Neural cell (in vitro differentiated cells): ENCODE data around the gene DDN. TPM values are rescaled to one million over a fixed set of nuclear protein-coding genes. Genes with fewer than 3 reads are reported as not detected.

Experiments used
- H2AFZ ChIP-seq: fragments of 200-600, 300-800 bp; sonication (generic), shearing (Covaris generic); 2 replicates; pipeline ENCODE4 v1.6.0; 2014; ENCODE audit warnings: low read depth, mild to moderate bottlenecking, antibody characterized with exemption, low read length, moderate library complexity
- H3F3A ChIP-seq: fragments of 200-600 bp; shearing (Covaris generic); 2 replicates; pipeline ENCODE4 v1.6.1; 2016; ENCODE audit warnings: mild to moderate bottlenecking, moderate library complexity, mixed read lengths, antibody characterized with exemption, low read length; ENCODE audit not compliant: insufficient read depth, poor library complexity, severe bottlenecking
- H3K27ac ChIP-seq: fragments of 200-600, 300-800 bp; sonication (generic), shearing (Covaris generic); 2 replicates; pipeline ENCODE4 v1.5.1; 2014; ENCODE audit warnings: mild to moderate bottlenecking, low read length, moderate library complexity
- H3K27me3 ChIP-seq: fragments of 300-800, 200-600 bp; sonication (generic), shearing (Covaris generic); 2 replicates; pipeline ENCODE4 v1.6.0; 2014; ENCODE audit warnings: mild to moderate bottlenecking, low read depth, low read length, moderate library complexity; ENCODE audit not compliant: insufficient read depth
- H3K36me3 ChIP-seq: fragments of 300-800, 200-600 bp; sonication (generic), shearing (Covaris generic); 2 replicates; pipeline ENCODE4 v1.5.1; 2014; ENCODE audit warnings: mild to moderate bottlenecking, antibody characterized with exemption, low read length, moderate library complexity; ENCODE audit not compliant: insufficient read depth
- H3K4me2 ChIP-seq: fragments of 300-800, 200-600 bp; sonication (generic), shearing (Covaris generic); 2 replicates; pipeline ENCODE4 v1.6.0; 2014; ENCODE audit warnings: mild to moderate bottlenecking, low read length
- H3K4me3 ChIP-seq: fragments of 300-800, 200-600 bp; sonication (generic), shearing (Covaris generic); 2 replicates; pipeline ENCODE4 v1.5.1; 2014; ENCODE audit warnings: mild to moderate bottlenecking, low read length, moderate library complexity
- H3K79me2 ChIP-seq: fragments of 200-600 bp; shearing (Covaris generic); replicated peaks from 2 replicates; pipeline ENCODE4 v1.6.0; 2014; ENCODE audit warnings: mild to moderate bottlenecking, low read length, moderate library complexity; ENCODE audit not compliant: insufficient read depth
- H3K9ac ChIP-seq: fragments of 300-800, 200-600 bp; sonication (generic), shearing (Covaris generic); 2 replicates; pipeline ENCODE4 v1.6.1; 2016; ENCODE audit warnings: mild to moderate bottlenecking, low read length, mixed read lengths
- H3K9me2 ChIP-seq: fragments of 200-600 bp; shearing (Covaris generic); 2 replicates; pipeline ENCODE4 v1.6.1; 2016; ENCODE audit warnings: mild to moderate bottlenecking, low read length, mixed read lengths; ENCODE audit not compliant: insufficient read depth
- H3K9me3 ChIP-seq: fragments of 200-600, 300-800 bp; sonication (generic), shearing (Covaris generic); 2 replicates; pipeline ENCODE4 v1.6.1; 2016; ENCODE audit warnings: mild to moderate bottlenecking, mixed run types, low read length, moderate library complexity, mixed read lengths
- H4K20me1 ChIP-seq: fragments of 200-600 bp; shearing (Covaris generic); 2 replicates; pipeline ENCODE4 v1.6.1; 2016; ENCODE audit warnings: mild to moderate bottlenecking, mixed run types; ENCODE audit not compliant: insufficient read depth
- EP300 ChIP-seq: fragments of 450-650 bp; conservative IDR thresholded peaks from 2 replicates; pipeline ENCODE4 v1.6.1; 2014; ENCODE audit warnings: antibody characterized with exemption, mild to moderate bottlenecking, moderate library complexity; ENCODE audit not compliant: poor library complexity, severe bottlenecking
- EZH2 ChIP-seq: fragments of 200-600, 300-800 bp; shearing (Covaris generic), sonication (generic); IDR thresholded peaks from 2 replicates; pipeline ENCODE4 v1.6.1; 2014; ENCODE audit warnings: antibody characterized with exemption, low read length, borderline replicate concordance, mild to moderate bottlenecking; ENCODE audit not compliant: insufficient read depth, poor library complexity, severe bottlenecking
- MXI1 ChIP-seq: fragments of 450-650 bp; conservative IDR thresholded peaks from 2 replicates; pipeline ENCODE4 v1.6.1; 2014; ENCODE audit warnings: antibody characterized with exemption, mild to moderate bottlenecking; ENCODE audit not compliant: poor library complexity, severe bottlenecking
- POLR2AphosphoS5 ChIP-seq: IDR thresholded peaks from 2 replicates; pipeline ENCODE4 v1.6.1; 2012
- RAD21 ChIP-seq: fragments of 450-650 bp; conservative IDR thresholded peaks from 2 replicates; pipeline ENCODE4 v1.6.1; 2014; ENCODE audit warnings: antibody characterized with exemption, mild to moderate bottlenecking, moderate library complexity
- REST ChIP-seq: IDR thresholded peaks from 2 replicates; pipeline ENCODE4 v1.6.1; 2012; ENCODE audit warnings: borderline replicate concordance
- SMC3 ChIP-seq: fragments of 450-650 bp; conservative IDR thresholded peaks from 2 replicates; pipeline ENCODE4 v1.6.1; 2014; ENCODE audit warnings: antibody characterized with exemption, mild to moderate bottlenecking, moderate library complexity; ENCODE audit not compliant: poor library complexity
- TAF1 ChIP-seq: IDR thresholded peaks from 2 replicates; pipeline ENCODE4 v1.6.1; 2012; ENCODE audit warnings: low read depth
- polyA plus RNA-seq: library from polyadenylated mRNA; depleted of rRNA; stranded (reverse); fragments of >200 nt; gene quantifications from 2 replicates; pipeline ENCODE4 v1.2.3, GENCODE V29; 2014
- TF ChIP-seq, protein P1 (sequence below): fragments of 450-650 bp; IDR thresholded peaks from 2 replicates; pipeline ENCODE4 v1.5.1; 2014; ENCODE audit warnings: antibody characterized with exemption, mild to moderate bottlenecking, moderate library complexity; ENCODE audit not compliant: poor library complexity, severe bottlenecking

Gene DDN
- polyA plus RNA-seq, 1 donor from 2014 or later, result 0.51 TPM

- TF ChIP-seq REST (no peak), MXI1 (no peak)
Observed at GRCh38 chr12:48973531-48973930, 25.6 kb downstream of the DDN start (continued).

DNA sequence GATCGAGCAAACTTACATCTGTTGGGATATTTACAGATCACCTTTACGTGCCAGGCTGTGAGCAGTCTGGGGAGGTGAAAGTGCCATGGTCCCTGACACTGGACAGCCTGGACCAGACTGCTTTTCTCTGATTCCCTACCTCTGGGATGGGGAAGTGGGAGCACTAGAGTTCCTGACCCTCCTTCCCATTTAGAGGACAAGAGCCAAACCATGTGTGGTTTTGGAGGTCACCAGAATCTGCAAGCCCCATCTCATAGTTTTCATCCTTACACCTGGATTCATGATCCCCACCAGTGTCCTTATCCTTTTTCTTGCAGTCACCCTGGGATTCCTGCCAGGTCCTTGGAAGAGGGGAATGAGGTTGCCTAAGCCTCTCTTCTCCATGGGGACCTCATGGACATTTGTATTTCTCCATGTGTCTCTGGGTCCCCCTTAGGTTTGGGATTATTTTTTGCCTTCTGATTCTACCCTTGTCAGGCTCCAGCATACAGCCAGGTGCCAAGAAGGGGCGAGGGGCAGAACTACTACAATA lies 26.2 kb downstream of the DDN start:
- no peaks in the 10 kb centered on the region for H3K36me3 ChIP-seq
- no peak overlapping the region for H3K4me3 ChIP-seq
- no peaks in the 10 kb centered on the region for H3K79me2 ChIP-seq
- H3F3A ChIP-seq, result no peaks in the 10 kb centered on the region
- H3K9me3 ChIP-seq, result no peaks in the 10 kb centered on the region
- H3K9ac ChIP-seq, result no peak overlapping the region
- no peak overlapping the region for H2AFZ ChIP-seq
- TF ChIP-seq MXI1, result no peak
- TF ChIP-seq POLR2AphosphoS5, result no peak
- no peak for TF ChIP-seq EZH2
- no peak for TF ChIP-seq SMC3
- TF ChIP-seq REST, result no peak
- no peak for TF ChIP-seq RAD21
- TF ChIP-seq, protein P1, sequence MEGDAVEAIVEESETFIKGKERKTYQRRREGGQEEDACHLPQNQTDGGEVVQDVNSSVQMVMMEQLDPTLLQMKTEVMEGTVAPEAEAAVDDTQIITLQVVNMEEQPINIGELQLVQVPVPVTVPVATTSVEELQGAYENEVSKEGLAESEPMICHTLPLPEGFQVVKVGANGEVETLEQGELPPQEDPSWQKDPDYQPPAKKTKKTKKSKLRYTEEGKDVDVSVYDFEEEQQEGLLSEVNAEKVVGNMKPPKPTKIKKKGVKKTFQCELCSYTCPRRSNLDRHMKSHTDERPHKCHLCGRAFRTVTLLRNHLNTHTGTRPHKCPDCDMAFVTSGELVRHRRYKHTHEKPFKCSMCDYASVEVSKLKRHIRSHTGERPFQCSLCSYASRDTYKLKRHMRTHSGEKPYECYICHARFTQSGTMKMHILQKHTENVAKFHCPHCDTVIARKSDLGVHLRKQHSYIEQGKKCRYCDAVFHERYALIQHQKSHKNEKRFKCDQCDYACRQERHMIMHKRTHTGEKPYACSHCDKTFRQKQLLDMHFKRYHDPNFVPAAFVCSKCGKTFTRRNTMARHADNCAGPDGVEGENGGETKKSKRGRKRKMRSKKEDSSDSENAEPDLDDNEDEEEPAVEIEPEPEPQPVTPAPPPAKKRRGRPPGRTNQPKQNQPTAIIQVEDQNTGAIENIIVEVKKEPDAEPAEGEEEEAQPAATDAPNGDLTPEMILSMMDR, result no peak
- no peak for TF ChIP-seq TAF1
- no peak for TF ChIP-seq EP300
- no peak overlapping the region for H3K4me2 ChIP-seq
- H3K27ac ChIP-seq, result no peak overlapping the region
- H3K27me3 ChIP-seq, result peaks cover 100% of the 10 kb centered on the region
- H4K20me1 ChIP-seq, result no peaks in the 10 kb centered on the region
- H3K9me2 ChIP-seq, result no peaks in the 10 kb centered on the region
